SK-N-SH treated with all-trans-retinoic acid at 6 μM for 48 hours (cell line): Measurements from ENCODE around the gene PUM1.

Experiments used
- ATAC-seq: fragments of 200-7000 bp; cut with Tn5 transposase; 3 replicates; pipeline ENCODE4 v1.9.1; 2020; ENCODE audit warnings: mild to moderate bottlenecking, moderate library complexity
- ARNTL ChIP-seq: fragments of 450-650 bp; formaldehyde crosslinking; IDR thresholded peaks from 2 replicates; pipeline ENCODE4 v1.5.0; 2020; ENCODE audit warnings: low read depth, mild to moderate bottlenecking, moderate library complexity, borderline replicate concordance
- BACH2 ChIP-seq: fragments of 250-450 bp; sonication (Bioruptor Pico); IDR thresholded peaks from 2 replicates; pipeline ENCODE4 v1.9.0; 2021; ENCODE audit warnings: mild to moderate bottlenecking, borderline replicate concordance
- CREB5 ChIP-seq: fragments of 250-450 bp; sonication (Bioruptor Pico); IDR thresholded peaks from 2 replicates; pipeline ENCODE4 v1.5.1; 2020; ENCODE audit warnings: low read depth, mild to moderate bottlenecking, moderate library complexity
- CSRNP3 ChIP-seq: fragments of 250-450 bp; sonication (Bioruptor Pico); IDR thresholded peaks from 2 replicates; pipeline ENCODE4 v1.5.1; 2021; ENCODE audit warnings: mild to moderate bottlenecking, moderate library complexity
- ESRRG ChIP-seq: fragments of 250-450 bp; sonication (Bioruptor Pico); IDR thresholded peaks from 2 replicates; pipeline ENCODE4 v1.6.1; 2021; ENCODE audit warnings: mild to moderate bottlenecking
- GLIS3 ChIP-seq: fragments of 250-450 bp; sonication (Bioruptor Pico); IDR thresholded peaks from 2 replicates; pipeline ENCODE4 v1.5.0; 2020; ENCODE audit warnings: mild to moderate bottlenecking, moderate library complexity
- ISL1 ChIP-seq: fragments of 250-450 bp; sonication (Bioruptor Pico); IDR thresholded peaks from 2 replicates; pipeline ENCODE4 v2.1.2; 2022; ENCODE audit warnings: mild to moderate bottlenecking, moderate library complexity
- PATZ1 ChIP-seq: fragments of 250-450 bp; sonication (Bioruptor Pico); IDR thresholded peaks from 2 replicates; pipeline ENCODE4 v1.8.0; 2020; ENCODE audit warnings: mild to moderate bottlenecking, moderate library complexity, borderline replicate concordance
- POU6F1 ChIP-seq: fragments of 250-450 bp; sonication (Bioruptor Pico); IDR thresholded peaks from 2 replicates; pipeline ENCODE4 v1.8.0; 2021; ENCODE audit warnings: low read depth, mild to moderate bottlenecking, moderate library complexity, borderline replicate concordance
- PPARA ChIP-seq: fragments of 250-450 bp; sonication (Bioruptor Pico); IDR thresholded peaks from 2 replicates; pipeline ENCODE4 v1.5.0; 2020; ENCODE audit warnings: mild to moderate bottlenecking, borderline replicate concordance
- RARB ChIP-seq: fragments of 250-450 bp; sonication (Bioruptor Pico); IDR thresholded peaks from 2 replicates; pipeline ENCODE4 v1.8.0; 2021; ENCODE audit warnings: mild to moderate bottlenecking, moderate library complexity
- SNAI2 ChIP-seq: fragments of 250-450 bp; sonication (Bioruptor Pico); IDR thresholded peaks from 2 replicates; pipeline ENCODE4 v1.5.0; 2020; ENCODE audit warnings: mild to moderate bottlenecking, moderate library complexity
- TCF4 ChIP-seq: fragments of 250-450 bp; sonication (Bioruptor Pico); IDR thresholded peaks from 2 replicates; pipeline ENCODE4 v1.8.0; 2021; ENCODE audit warnings: mild to moderate bottlenecking, moderate library complexity, borderline replicate concordance
- TOX ChIP-seq: fragments of 250-450 bp; sonication (Bioruptor Pico); IDR thresholded peaks from 2 replicates; pipeline ENCODE4 v1.8.0; 2021; ENCODE audit warnings: mild to moderate bottlenecking, moderate library complexity, borderline replicate concordance
- TSHZ2 ChIP-seq: fragments of 250-450 bp; sonication (Bioruptor Pico); IDR thresholded peaks from 2 replicates; pipeline ENCODE4 v1.5.0; 2020; ENCODE audit warnings: mild to moderate bottlenecking, moderate library complexity
- ZC3H10 ChIP-seq: fragments of 250-450 bp; sonication (Bioruptor Pico); IDR thresholded peaks from 2 replicates; pipeline ENCODE4 v1.5.1; 2021; ENCODE audit warnings: mild to moderate bottlenecking, moderate library complexity
- ZFP30 ChIP-seq: fragments of 450-650 bp; formaldehyde crosslinking; IDR thresholded peaks from 2 replicates; pipeline ENCODE4 v1.5.0; 2022; ENCODE audit warnings: mild to moderate bottlenecking, moderate library complexity
- ZNF565 ChIP-seq: fragments of 450-650 bp; formaldehyde crosslinking; conservative IDR thresholded peaks from 2 replicates; pipeline ENCODE4 v1.5.0; 2020; ENCODE audit warnings: low read depth, mild to moderate bottlenecking, moderate library complexity
- ZNF70 ChIP-seq: fragments of 450-650 bp; formaldehyde crosslinking; IDR thresholded peaks from 2 replicates; pipeline ENCODE4 v1.5.0; 2020; ENCODE audit warnings: mild to moderate bottlenecking, moderate library complexity
- ZNF8 ChIP-seq: fragments of 450-650 bp; formaldehyde crosslinking; IDR thresholded peaks from 2 replicates; pipeline ENCODE4 v1.5.0; 2020; ENCODE audit warnings: mild to moderate bottlenecking, moderate library complexity

PUM1 gene

GRCh38 chr1:30894508-30894973 lies 171.0 kb downstream of the PUM1 start:
- TF ChIP-seq TSHZ2 (CRISPR knock-in tag) (no peak), ZNF70 (CRISPR knock-in tag) (no peak), PATZ1 (CRISPR knock-in tag) (no peak), TCF4 (no peak), GLIS3 (CRISPR knock-in tag) (no peak), ARNTL (CRISPR knock-in tag) (no peak), ESRRG (no peak), POU6F1 (CRISPR knock-in tag) (no peak), SNAI2 (CRISPR knock-in tag) (no peak), CREB5 (CRISPR knock-in tag) (no peak), TOX (CRISPR knock-in tag) (no peak), ZNF565 (CRISPR knock-in tag) (no peak), ZNF8 (no peak), ZC3H10 (CRISPR knock-in tag) (no peak), PPARA (no peak), BACH2 (CRISPR knock-in tag) (no peak), RARB (CRISPR knock-in tag) (no peak)
- no peak for ATAC-seq

- no peak for ATAC-seq
- TF ChIP-seq CREB5 (CRISPR knock-in tag) (no peak), BACH2 (CRISPR knock-in tag) (no peak), ARNTL (CRISPR knock-in tag) (no peak), GLIS3 (CRISPR knock-in tag) (no peak), CSRNP3 (CRISPR knock-in tag) (no peak), RARB (CRISPR knock-in tag) (no peak), ZC3H10 (CRISPR knock-in tag) (no peak), TSHZ2 (CRISPR knock-in tag) (no peak), ISL1 (no peak), TCF4 (no peak), PATZ1 (CRISPR knock-in tag) (no peak), POU6F1 (CRISPR knock-in tag) (no peak), ZFP30 (no peak), PPARA (no peak)
Measured at GRCh38 chr1:30893776-30894507, 171.6 kb downstream of the PUM1 start.
